Retinal pigment epithelial cell (primary cell): Measurements from ENCODE around the gene TBX15.

Experiments used
- DNase-seq: peaks from one replicate; pipeline ENCODE4 v3.0.0-alpha.2; 2010; ENCODE audit warnings: low read depth
- H3K4me3 ChIP-seq: 2 replicates; pipeline ENCODE4 v1.5.1; 2011; ENCODE audit warnings: mild to moderate bottlenecking, low read length, control low read depth, moderate library complexity
- CTCF ChIP-seq: conservative IDR thresholded peaks from 2 replicates; pipeline ENCODE4 v1.5.1; 2011; ENCODE audit warnings: low read depth, low read length, control low read depth, inconsistent platforms

The TBX15 gene

GRCh38 chr1:119011706-119012105 lies 23.6 kb upstream of the TBX15 start:
- TF ChIP-seq CTCF = no peak

GRCh38 chr1:119011116-119011515 lies 23.0 kb upstream of the TBX15 start:
- DNase-seq = no peak
- no peak overlapping the region for H3K4me3 ChIP-seq
- TF ChIP-seq CTCF = no peak

More at GRCh38 chr1:119011706-119012105, 23.6 kb upstream of the TBX15 start:
- no peak for DNase-seq
- H3K4me3 ChIP-seq = no peak overlapping the region

- no peak for DNase-seq
- no peak for TF ChIP-seq CTCF
- H3K4me3 ChIP-seq = no peak overlapping the region
Observed at GRCh38 chr1:119010201-119010600, 22.1 kb upstream of the TBX15 start.

- H3K4me3 ChIP-seq = no peak overlapping the region
- DNase-seq = no peak
- no peak for TF ChIP-seq CTCF
Observed at GRCh38 chr1:119009312-119009655, 21.1 kb upstream of the TBX15 start.

GRCh38 chr1:119008483-119009311 lies 20.6 kb upstream of the TBX15 start:
- no peak for DNase-seq
- no peak overlapping the region for H3K4me3 ChIP-seq
- TF ChIP-seq CTCF = peak; percentile 63

GRCh38 chr1:119007670-119008482 lies 19.7 kb upstream of the TBX15 start:
- no peak overlapping the region for H3K4me3 ChIP-seq
- DNase-seq = no peak
- no peak for TF ChIP-seq CTCF
